K562 (cell line): Measurements from ENCODE around the gene ADIPOR1. TPM values are rescaled to one million over a fixed set of nuclear protein-coding genes. Genes with fewer than 3 reads are reported as not detected.

Experiments used
- ATAC-seq: fragments of 200-7000 bp; cut with Tn5 transposase; 3 replicates; pipeline ENCODE4 v1.9.1; 2020; ENCODE audit warnings: moderate library complexity
- BruUV-seq: library from RNA; stranded (reverse); fragments of 400-500 nt; replicated peaks from 2 replicates; lab custom pipeline; 2021; lab: Mats Ljungman, UMichigan
- CTCF ChIA-PET: fragments of 300-600 bp; formaldehyde crosslinking; extraction: SDS; loops from one replicate; lab custom pipeline; 2021; ENCODE audit warnings: low intra/inter-chr PET ratio; lab: Yijun Ruan, JAX
- POLR2A ChIA-PET: fragments of 300-600, 350-650 bp; sonication (Branson Sonifier 250); formaldehyde crosslinking; extraction: SDS; loops from one replicate; lab custom pipeline; 2021; ENCODE audit warnings: antibody characterized with exemption, inconsistent platforms; lab: Yijun Ruan, JAX
- DNase-seq, 4 experiments: peaks; one replicate each; pipeline versions ENCODE4 v3.0.0 to v3.0.0-alpha.2; 2011 to 2018; ENCODE audit warnings: low spot score in 3 of 4, mixed read lengths in 3 of 4; ENCODE audit errors: extremely low read depth in 1 of 4
- FAIRE-seq: peaks from 2 replicates; lab custom pipeline; 2011; peaks lifted over from hg19 to GRCh38; lab: Jason Lieb, UNC
- H2AFZ ChIP-seq: 2 replicates; pipeline ENCODE4 v1.6.0; 2011; ENCODE audit warnings: low read depth, low read length, control low read depth, inconsistent platforms
- H3K27ac ChIP-seq: fragments of 200-600 bp; 3 replicates; pipeline ENCODE4 v1.8.0; 2011; ENCODE audit warnings: low read depth, mild to moderate bottlenecking, control low read depth, inconsistent platforms, low read length, moderate library complexity, mixed read lengths; ENCODE audit errors: extremely low read depth
- H3K27me3 ChIP-seq, 2 experiments: fragments of 300-600 bp in 1 of 2; 2 replicates in 1 of 2; 3 replicates in 1 of 2; pipeline versions ENCODE4 v1.6.0 to v1.8.0; 2011; ENCODE audit warnings: inconsistent platforms in 2 of 2, low read length in 2 of 2, mild to moderate bottlenecking in 1 of 2, mixed read lengths in 1 of 2, moderate library complexity in 1 of 2; ENCODE audit not compliant: control insufficient read depth in 2 of 2, insufficient read depth in 2 of 2
- H3K36me3 ChIP-seq: fragments of 300-600 bp; 3 replicates; pipeline ENCODE4 v1.8.0; 2011; ENCODE audit warnings: mild to moderate bottlenecking, low read length, inconsistent platforms; ENCODE audit not compliant: control insufficient read depth, insufficient read depth
- H3K4me1 ChIP-seq, 2 experiments: fragments of 200-600 bp in 1 of 2; replicated peaks in 1 of 2; 2 replicates in 1 of 2; 3 replicates in 1 of 2; pipeline versions ENCODE4 v1.5.1 to v1.8.0; 2011; ENCODE audit warnings: inconsistent platforms in 2 of 2, low read length in 2 of 2, mild to moderate bottlenecking in 1 of 2, mixed read lengths in 1 of 2, moderate library complexity in 1 of 2; ENCODE audit not compliant: control insufficient read depth in 2 of 2, insufficient read depth in 2 of 2
- H3K4me2 ChIP-seq: 2 replicates; pipeline ENCODE4 v1.6.1; 2011; ENCODE audit warnings: low read length, control low read depth, inconsistent platforms, mixed read lengths; ENCODE audit not compliant: insufficient read depth
- H3K4me3 ChIP-seq: fragments of 200-600 bp; sonication (generic), shearing (Covaris generic); 2 replicates; pipeline ENCODE4 v1.5.1; 2016; ENCODE audit warnings: control low read depth, inconsistent platforms
- H3K79me2 ChIP-seq: fragments of 200-600 bp; 3 replicates; pipeline ENCODE4 v1.8.0; 2011; ENCODE audit warnings: low read length, inconsistent platforms; ENCODE audit not compliant: control insufficient read depth, insufficient read depth
- H3K9ac ChIP-seq, 2 experiments: 2 replicates each; pipeline versions ENCODE4 v1.6.0 to v1.6.1; 2011; ENCODE audit warnings: low read depth in 2 of 2, low read length in 2 of 2, control low read depth in 1 of 2, inconsistent platforms in 1 of 2, mild to moderate bottlenecking in 1 of 2, mixed read lengths in 1 of 2; ENCODE audit not compliant: insufficient read depth in 1 of 2
- H3K9me1 ChIP-seq: one replicate; pipeline ENCODE4 v1.6.0; 2011; ENCODE audit warnings: inconsistent platforms, mild to moderate bottlenecking, low read length, moderate library complexity; ENCODE audit not compliant: control insufficient read depth, insufficient read depth
- H3K9me3 ChIP-seq: replicated peaks from 2 replicates; pipeline ENCODE4 v1.5.1; 2011; ENCODE audit warnings: low read depth, low read length, inconsistent platforms; ENCODE audit not compliant: control insufficient read depth, insufficient read depth
- H4K20me1 ChIP-seq: replicated peaks from 2 replicates; pipeline ENCODE4 v1.6.1; 2011; ENCODE audit warnings: low read length, inconsistent platforms, mixed read lengths; ENCODE audit not compliant: control insufficient read depth, insufficient read depth
- CREB1 ChIP-seq, 2 experiments: sonication (generic) in 1 of 2; formaldehyde crosslinking in 1 of 2; IDR thresholded peaks; 2 replicates each; pipeline versions ENCODE4 v1.6.1 to v1.8.0; 2012 to 2022; ENCODE audit warnings: inconsistent platforms in 1 of 2, mild to moderate bottlenecking in 1 of 2, missing genetic modification reagents in 1 of 2, moderate library complexity in 1 of 2
- E2F5 ChIP-seq: sonication (generic); formaldehyde crosslinking; IDR thresholded peaks from 2 replicates; pipeline ENCODE4 v1.8.0; 2022; ENCODE audit warnings: mild to moderate bottlenecking, missing genetic modification reagents
- ELK1 ChIP-seq: sonication (generic); formaldehyde crosslinking; IDR thresholded peaks from 2 replicates; pipeline ENCODE4 v1.8.1; 2022; ENCODE audit warnings: missing genetic modification reagents
- MEF2A ChIP-seq: IDR thresholded peaks from 2 replicates; pipeline ENCODE4 v1.6.1; 2011; ENCODE audit warnings: low read depth, mild to moderate bottlenecking, low read length, moderate library complexity; ENCODE audit not compliant: control insufficient read depth
- NBN ChIP-seq: fragments of 450-650 bp; IDR thresholded peaks from 2 replicates; pipeline ENCODE4 v1.6.1; 2016; ENCODE audit warnings: low read depth, mild to moderate bottlenecking
- ZNF408 ChIP-seq: fragments of 250-450 bp; sonication (Bioruptor Pico); IDR thresholded peaks from 2 replicates; pipeline ENCODE4 v1.4.0; 2020; ENCODE audit warnings: low read depth, mild to moderate bottlenecking, moderate library complexity
- WGBS: fragments of 100-300 bp; shearing (Covaris generic); methylation state at CpG from one replicate; pipeline ENCODE4 v1.1.6; 2016; ENCODE audit warnings: low coverage, mixed read lengths; ENCODE audit not compliant: insufficient coverage; ENCODE audit errors: missing lambda C conversion rate; 5-methylcytosine and 5-hydroxymethylcytosine counted together
- in situ Hi-C: fragments of 300-500 bp; cut with MboI; formaldehyde crosslinking; loops from 4 replicates; pipeline ENCODE4 v1.15.0; 2018; ENCODE audit warnings: inconsistent platforms, mixed read lengths
- intact Hi-C: fragments of 100-400 bp; cut with micrococcal nuclease; formaldehyde crosslinking; loops from 2 replicates; pipeline ENCODE4 v1.14.2; 2022
- polyA plus RNA-seq, 8 experiments: library from polyadenylated mRNA; depleted of rRNA in 4 of 8; stranded (reverse) in 5 of 8; unstranded in 3 of 8; fragments of >200 nt; fragmentation: Nextera tagmentation in 2 of 8; fragmentation: Illumina TruSeq in 1 of 8; extraction: Ambion mirVana in 2 of 8; extraction: Trizol in 1 of 8; gene quantifications; 2 replicates each; pipeline versions ENCODE4 v1.2.1 to v1.2.3, GENCODE V29; 2011 to 2014; ENCODE audit warnings: inconsistent platforms in 1 of 8, missing spikeins in 1 of 8
- total RNA-seq, 7 experiments: library from RNA; depleted of rRNA in 6 of 7; stranded (reverse); fragments of >200 nt in 6 of 7; fragmentation: Illumina TruSeq in 2 of 7; extraction: Trizol in 2 of 7; gene quantifications; 2 replicates each; pipeline versions ENCODE4 v1.2.1 to v1.2.3, GENCODE V29; 2011 to 2021; ENCODE audit warnings: low replicate concordance in 1 of 7
- TF ChIP-seq, protein P1 (sequence below): IDR thresholded peaks from 3 replicates; pipeline ENCODE4 v1.6.1; 2011; ENCODE audit warnings: borderline replicate concordance, mild to moderate bottlenecking; ENCODE audit not compliant: insufficient read length, insufficient read depth
- TF ChIP-seq, protein P2 (sequence below): fragments of 450-650 bp; IDR thresholded peaks from 2 replicates; pipeline ENCODE4 v1.7.1; 2018; ENCODE audit warnings: mild to moderate bottlenecking, low read depth; ENCODE audit not compliant: partially characterized antibody
- TF ChIP-seq, protein P3 (sequence below): fragments of 250-450 bp; sonication (Bioruptor Pico); IDR thresholded peaks from 2 replicates; pipeline ENCODE4 v1.4.0; 2020

Gene ADIPOR1
- total and polyA plus RNA-seq, 9 of the 15 experiments (the other 6 are each of a cell fraction or from before 2014, with no cell fraction given): 29.0 to 217 (median 100) TPM

GRCh38 chr1:202951437-202951836 is 6.7 kb downstream of the ADIPOR1 start:
- Histone ChIP-seq H3K9me3 (no peaks in the 10 kb centered on the region), H3K79me2 (peaks cover 59% of the 10 kb centered on the region), H4K20me1 (peaks cover 26% of the 10 kb centered on the region), H3K4me3 (no peak overlapping the region), H3K4me1 (peaks cover 0 to 19% of the 10 kb centered on the region in 2 experiments; a peak in 3 of 5 replicates), H3K9ac (no peak overlapping the region), H3K36me3 (peaks cover 82% of the 10 kb centered on the region), H2AFZ (no peak overlapping the region), H3K27me3 (no peaks in the 10 kb centered on the region), H3K9me1 (peaks cover 6% of the 10 kb centered on the region), H3K27ac (no peak overlapping the region), H3K4me2 (no peak overlapping the region)
- ChIA-PET CTCF (no interaction called here), POLR2A (interaction anchor here (0.6 to 1.7 kb wide), 5 partner anchors 9 to 1880 kb away, joined by 4 to 10 read pairs (median 4); no protein-coding TSS in a partner anchor)
- DNase-seq (no peak), ATAC-seq (no peak), FAIRE-seq (no peak)
- 79% methylated on average over 2 of the region's 2 CpGs for whole genome bisulfite sequencing
- intact Hi-C loops: no loop called here
- in situ Hi-C loops: no loop called here
- no TSS peak for BruUV-seq
- TF ChIP-seq NBN (no peak), ZNF408 (CRISPR knock-in tag) (no peak), E2F5 (CRISPR knock-in tag) (no peak), MEF2A (no peak), ELK1 (CRISPR knock-in tag) (no peak), CREB1 (IDR thresholded peaks at IDR 0.05) (no peak), CREB1 (CRISPR knock-in tag; IDR thresholded peaks at IDR 0.05) (no peak)
- TF ChIP-seq, protein P1, sequence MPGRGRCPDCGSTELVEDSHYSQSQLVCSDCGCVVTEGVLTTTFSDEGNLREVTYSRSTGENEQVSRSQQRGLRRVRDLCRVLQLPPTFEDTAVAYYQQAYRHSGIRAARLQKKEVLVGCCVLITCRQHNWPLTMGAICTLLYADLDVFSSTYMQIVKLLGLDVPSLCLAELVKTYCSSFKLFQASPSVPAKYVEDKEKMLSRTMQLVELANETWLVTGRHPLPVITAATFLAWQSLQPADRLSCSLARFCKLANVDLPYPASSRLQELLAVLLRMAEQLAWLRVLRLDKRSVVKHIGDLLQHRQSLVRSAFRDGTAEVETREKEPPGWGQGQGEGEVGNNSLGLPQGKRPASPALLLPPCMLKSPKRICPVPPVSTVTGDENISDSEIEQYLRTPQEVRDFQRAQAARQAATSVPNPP: no peak
- TF ChIP-seq, protein P2, sequence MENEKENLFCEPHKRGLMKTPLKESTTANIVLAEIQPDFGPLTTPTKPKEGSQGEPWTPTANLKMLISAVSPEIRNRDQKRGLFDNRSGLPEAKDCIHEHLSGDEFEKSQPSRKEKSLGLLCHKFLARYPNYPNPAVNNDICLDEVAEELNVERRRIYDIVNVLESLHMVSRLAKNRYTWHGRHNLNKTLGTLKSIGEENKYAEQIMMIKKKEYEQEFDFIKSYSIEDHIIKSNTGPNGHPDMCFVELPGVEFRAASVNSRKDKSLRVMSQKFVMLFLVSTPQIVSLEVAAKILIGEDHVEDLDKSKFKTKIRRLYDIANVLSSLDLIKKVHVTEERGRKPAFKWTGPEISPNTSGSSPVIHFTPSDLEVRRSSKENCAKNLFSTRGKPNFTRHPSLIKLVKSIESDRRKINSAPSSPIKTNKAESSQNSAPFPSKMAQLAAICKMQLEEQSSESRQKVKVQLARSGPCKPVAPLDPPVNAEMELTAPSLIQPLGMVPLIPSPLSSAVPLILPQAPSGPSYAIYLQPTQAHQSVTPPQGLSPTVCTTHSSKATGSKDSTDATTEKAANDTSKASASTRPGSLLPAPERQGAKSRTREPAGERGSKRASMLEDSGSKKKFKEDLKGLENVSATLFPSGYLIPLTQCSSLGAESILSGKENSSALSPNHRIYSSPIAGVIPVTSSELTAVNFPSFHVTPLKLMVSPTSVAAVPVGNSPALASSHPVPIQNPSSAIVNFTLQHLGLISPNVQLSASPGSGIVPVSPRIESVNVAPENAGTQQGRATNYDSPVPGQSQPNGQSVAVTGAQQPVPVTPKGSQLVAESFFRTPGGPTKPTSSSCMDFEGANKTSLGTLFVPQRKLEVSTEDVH: no peak
- TF ChIP-seq, protein P3, sequence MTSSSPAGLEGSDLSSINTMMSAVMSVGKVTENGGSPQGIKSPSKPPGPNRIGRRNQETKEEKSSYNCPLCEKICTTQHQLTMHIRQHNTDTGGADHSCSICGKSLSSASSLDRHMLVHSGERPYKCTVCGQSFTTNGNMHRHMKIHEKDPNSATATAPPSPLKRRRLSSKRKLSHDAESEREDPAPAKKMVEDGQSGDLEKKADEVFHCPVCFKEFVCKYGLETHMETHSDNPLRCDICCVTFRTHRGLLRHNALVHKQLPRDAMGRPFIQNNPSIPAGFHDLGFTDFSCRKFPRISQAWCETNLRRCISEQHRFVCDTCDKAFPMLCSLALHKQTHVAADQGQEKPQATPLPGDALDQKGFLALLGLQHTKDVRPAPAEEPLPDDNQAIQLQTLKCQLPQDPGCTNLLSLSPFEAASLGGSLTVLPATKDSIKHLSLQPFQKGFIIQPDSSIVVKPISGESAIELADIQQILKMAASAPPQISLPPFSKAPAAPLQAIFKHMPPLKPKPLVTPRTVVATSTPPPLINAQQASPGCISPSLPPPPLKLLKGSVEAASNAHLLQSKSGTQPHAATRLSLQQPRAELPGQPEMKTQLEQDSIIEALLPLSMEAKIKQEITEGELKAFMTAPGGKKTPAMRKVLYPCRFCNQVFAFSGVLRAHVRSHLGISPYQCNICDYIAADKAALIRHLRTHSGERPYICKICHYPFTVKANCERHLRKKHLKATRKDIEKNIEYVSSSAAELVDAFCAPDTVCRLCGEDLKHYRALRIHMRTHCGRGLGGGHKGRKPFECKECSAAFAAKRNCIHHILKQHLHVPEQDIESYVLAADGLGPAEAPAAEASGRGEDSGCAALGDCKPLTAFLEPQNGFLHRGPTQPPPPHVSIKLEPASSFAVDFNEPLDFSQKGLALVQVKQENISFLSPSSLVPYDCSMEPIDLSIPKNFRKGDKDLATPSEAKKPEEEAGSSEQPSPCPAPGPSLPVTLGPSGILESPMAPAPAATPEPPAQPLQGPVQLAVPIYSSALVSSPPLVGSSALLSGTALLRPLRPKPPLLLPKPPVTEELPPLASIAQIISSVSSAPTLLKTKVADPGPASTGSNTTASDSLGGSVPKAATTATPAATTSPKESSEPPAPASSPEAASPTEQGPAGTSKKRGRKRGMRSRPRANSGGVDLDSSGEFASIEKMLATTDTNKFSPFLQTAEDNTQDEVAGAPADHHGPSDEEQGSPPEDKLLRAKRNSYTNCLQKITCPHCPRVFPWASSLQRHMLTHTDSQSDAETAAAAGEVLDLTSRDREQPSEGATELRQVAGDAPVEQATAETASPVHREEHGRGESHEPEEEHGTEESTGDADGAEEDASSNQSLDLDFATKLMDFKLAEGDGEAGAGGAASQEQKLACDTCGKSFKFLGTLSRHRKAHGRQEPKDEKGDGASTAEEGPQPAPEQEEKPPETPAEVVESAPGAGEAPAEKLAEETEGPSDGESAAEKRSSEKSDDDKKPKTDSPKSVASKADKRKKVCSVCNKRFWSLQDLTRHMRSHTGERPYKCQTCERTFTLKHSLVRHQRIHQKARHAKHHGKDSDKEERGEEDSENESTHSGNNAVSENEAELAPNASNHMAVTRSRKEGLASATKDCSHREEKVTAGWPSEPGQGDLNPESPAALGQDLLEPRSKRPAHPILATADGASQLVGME: no peak
